Dermis lymphatic vessel endothelial cell (primary cell): ENCODE measurements around the gene ABCA5. TPM values are rescaled to one million over a fixed set of nuclear protein-coding genes. Genes with fewer than 3 reads are reported as not detected.

ENCODE experiments used
- total RNA-seq: library from RNA; depleted of rRNA; stranded (reverse); fragments of >200 nt; gene quantifications from 2 replicates; pipeline ENCODE4 v1.2.1, GENCODE V29; 2014

Gene ABCA5
- 21.0 and 22.2 TPM in 2 replicates for total RNA-seq

GRCh38 chr17:69327060-69327831 lies at the start of gene ABCA5:
Gene ABCA5, minus strand, starts transcription at chr17:69327133. Its CDS starts 12,718 bp downstream, at chr17:69314415.

GRCh38 chr17:69228576-69228975 lies 98.4 kb downstream of the ABCA5 start, which contains the start of gene ABCA10:
Gene ABCA10, minus strand, starts transcription at chr17:69228824. Its CDS starts 3,466 bp downstream, at chr17:69225358.

Other genes starting within 250 kb of the ABCA5 start
- 2.0 and 17.1 TPM in 2 replicates for gene ABCA6, start 185.2 kb downstream of the ABCA5 start, total RNA-seq
- 0.43 and 0.60 TPM in 2 replicates for gene ABCA10, start 98.3 kb downstream of the ABCA5 start, total RNA-seq
- gene MAP2K6, start 87.6 kb upstream of the ABCA5 start, total RNA-seq, result 4.8 and 8.9 TPM in 2 replicates